ENCODE data around the gene FOXC2. TPM values are rescaled to one million over a fixed set of nuclear protein-coding genes. Genes with fewer than 3 reads are reported as not detected.

Gene FOXC2
- total and polyA plus RNA-seq, 2 of the 13 experiments (the other 11 are each of a cell fraction or from before 2014, with no cell fraction given), result not detected

DNA sequence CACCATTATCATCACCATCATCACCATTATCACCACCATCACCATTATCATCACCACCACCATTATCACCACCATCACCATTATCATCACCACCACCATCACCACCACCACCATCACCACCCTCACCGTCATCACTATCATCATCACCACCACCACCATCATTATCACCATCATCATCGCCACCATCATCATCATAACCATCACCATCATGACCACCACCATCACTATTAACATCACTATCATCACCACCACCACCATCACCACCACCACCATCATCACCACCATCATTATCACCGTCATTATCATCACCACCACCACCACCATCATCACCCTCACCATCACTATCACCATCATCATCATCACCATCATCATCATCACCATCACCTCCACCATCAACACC is 20.9 kb downstream of the FOXC2 start:
- H3K27me3 ChIP-seq (ENCODE audit: control insufficient read depth in 1 of 2, insufficient read depth in 2 of 2, low read length in 2 of 2), result peaks cover 2 to 20% of the 10 kb centered on the region in 2 experiments; a peak in 4 of 5 replicates
- H3K79me2 ChIP-seq (ENCODE audit: insufficient read depth, low read length), result no peaks in the 10 kb centered on the region
- DNase-seq (ENCODE audit: low spot score), result no peak
- no peak overlapping the region for H2AFZ ChIP-seq (ENCODE audit: low read length)
- no peak overlapping the region for H3K4me3 ChIP-seq (replicated peaks in 1 of 3; ENCODE audit: insufficient read depth in 1 of 3, low read depth in 2 of 3, low read length in 3 of 3)
- H3K4me1 ChIP-seq (ENCODE audit: insufficient read depth, low read length), result no peaks in the 10 kb centered on the region
- ATAC-seq, result no peak
- in situ Hi-C loops (cut with HindIII; ENCODE audit: extremely low pct_ligation_motif_present, low pct_unique_long_range_greater_than_20kb) (no loop called here), intact Hi-C loops (cut with micrococcal nuclease; ENCODE audit: unreplicated experiment) (loop anchor here (10.0 kb wide), 1 partner anchor 267 kb away; no protein-coding TSS in a partner anchor)
- no peaks in the 10 kb centered on the region for H3K36me3 ChIP-seq (replicated peaks in 1 of 2; ENCODE audit: control insufficient read depth in 1 of 2, insufficient read depth in 2 of 2, low read length in 2 of 2)
- H3K4me2 ChIP-seq (ENCODE audit: low read depth, low read length), result no peak overlapping the region
- ChIA-PET POLR2A (no interaction called here), CTCF (ENCODE audit: low intra/inter-chr PET ratio, low total read pairs) (no interaction called here)
- WGBS (ENCODE audit: low lambda C conversion rate), result 38% methylated on average over 3 of the region's 3 CpGs
- FAIRE-seq, result no peak
- H3K9me3 ChIP-seq (ENCODE audit: low read length), result no peaks in the 10 kb centered on the region
- no peak overlapping the region for H3K27ac ChIP-seq (ENCODE audit: extremely low read length, insufficient read depth, low read length)
- H4K20me1 ChIP-seq (ENCODE audit: insufficient read depth, low read length), result no peaks in the 10 kb centered on the region
- no TSS peak for BruUV-seq (replicated peaks)
- H3K9ac ChIP-seq (ENCODE audit: insufficient read depth, low read depth, low read length), result no peak overlapping the region
- TF ChIP-seq, protein P1, sequence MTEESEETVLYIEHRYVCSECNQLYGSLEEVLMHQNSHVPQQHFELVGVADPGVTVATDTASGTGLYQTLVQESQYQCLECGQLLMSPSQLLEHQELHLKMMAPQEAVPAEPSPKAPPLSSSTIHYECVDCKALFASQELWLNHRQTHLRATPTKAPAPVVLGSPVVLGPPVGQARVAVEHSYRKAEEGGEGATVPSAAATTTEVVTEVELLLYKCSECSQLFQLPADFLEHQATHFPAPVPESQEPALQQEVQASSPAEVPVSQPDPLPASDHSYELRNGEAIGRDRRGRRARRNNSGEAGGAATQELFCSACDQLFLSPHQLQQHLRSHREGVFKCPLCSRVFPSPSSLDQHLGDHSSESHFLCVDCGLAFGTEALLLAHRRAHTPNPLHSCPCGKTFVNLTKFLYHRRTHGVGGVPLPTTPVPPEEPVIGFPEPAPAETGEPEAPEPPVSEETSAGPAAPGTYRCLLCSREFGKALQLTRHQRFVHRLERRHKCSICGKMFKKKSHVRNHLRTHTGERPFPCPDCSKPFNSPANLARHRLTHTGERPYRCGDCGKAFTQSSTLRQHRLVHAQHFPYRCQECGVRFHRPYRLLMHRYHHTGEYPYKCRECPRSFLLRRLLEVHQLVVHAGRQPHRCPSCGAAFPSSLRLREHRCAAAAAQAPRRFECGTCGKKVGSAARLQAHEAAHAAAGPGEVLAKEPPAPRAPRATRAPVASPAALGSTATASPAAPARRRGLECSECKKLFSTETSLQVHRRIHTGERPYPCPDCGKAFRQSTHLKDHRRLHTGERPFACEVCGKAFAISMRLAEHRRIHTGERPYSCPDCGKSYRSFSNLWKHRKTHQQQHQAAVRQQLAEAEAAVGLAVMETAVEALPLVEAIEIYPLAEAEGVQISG (CRISPR knock-in tag; IDR thresholded peaks at IDR 0.05), result no peak
- TF ChIP-seq ZNF720 (CRISPR knock-in tag; IDR thresholded peaks at IDR 0.05) (no peak), ZBTB3 (CRISPR knock-in tag; IDR thresholded peaks at IDR 0.05; ENCODE audit: borderline replicate concordance, low read depth) (no peak), PHF21A (CRISPR knock-in tag; IDR thresholded peaks at IDR 0.05) (no peak), SMARCC2 (IDR thresholded peaks at IDR 0.05) (no peak), ATM (IDR thresholded peaks at IDR 0.05; ENCODE audit: borderline replicate concordance) (0 out of 2 replicates have a peak, but pooled peaks have one; percentile 8), RARA (CRISPR knock-in tag; IDR thresholded peaks at IDR 0.05) (no peak), CENPT (CRISPR knock-in tag; IDR thresholded peaks at IDR 0.05; ENCODE audit: low read depth) (no peak), ZNF724P (CRISPR knock-in tag; IDR thresholded peaks at IDR 0.05; ENCODE audit: borderline replicate concordance) (no peak), FOXA1 (IDR thresholded peaks at IDR 0.05) (0 out of 2 replicates have a peak, but pooled peaks have one; percentile 24), FOXA1 (CRISPR knock-in tag; IDR thresholded peaks at IDR 0.05) (no peak)
- TF ChIP-seq, protein P2, sequence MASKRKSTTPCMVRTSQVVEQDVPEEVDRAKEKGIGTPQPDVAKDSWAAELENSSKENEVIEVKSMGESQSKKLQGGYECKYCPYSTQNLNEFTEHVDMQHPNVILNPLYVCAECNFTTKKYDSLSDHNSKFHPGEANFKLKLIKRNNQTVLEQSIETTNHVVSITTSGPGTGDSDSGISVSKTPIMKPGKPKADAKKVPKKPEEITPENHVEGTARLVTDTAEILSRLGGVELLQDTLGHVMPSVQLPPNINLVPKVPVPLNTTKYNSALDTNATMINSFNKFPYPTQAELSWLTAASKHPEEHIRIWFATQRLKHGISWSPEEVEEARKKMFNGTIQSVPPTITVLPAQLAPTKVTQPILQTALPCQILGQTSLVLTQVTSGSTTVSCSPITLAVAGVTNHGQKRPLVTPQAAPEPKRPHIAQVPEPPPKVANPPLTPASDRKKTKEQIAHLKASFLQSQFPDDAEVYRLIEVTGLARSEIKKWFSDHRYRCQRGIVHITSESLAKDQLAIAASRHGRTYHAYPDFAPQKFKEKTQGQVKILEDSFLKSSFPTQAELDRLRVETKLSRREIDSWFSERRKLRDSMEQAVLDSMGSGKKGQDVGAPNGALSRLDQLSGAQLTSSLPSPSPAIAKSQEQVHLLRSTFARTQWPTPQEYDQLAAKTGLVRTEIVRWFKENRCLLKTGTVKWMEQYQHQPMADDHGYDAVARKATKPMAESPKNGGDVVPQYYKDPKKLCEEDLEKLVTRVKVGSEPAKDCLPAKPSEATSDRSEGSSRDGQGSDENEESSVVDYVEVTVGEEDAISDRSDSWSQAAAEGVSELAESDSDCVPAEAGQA (IDR thresholded peaks at IDR 0.05; ENCODE audit: low read depth), result no peak
- TF ChIP-seq, protein P2 (CRISPR knock-in tag; IDR thresholded peaks at IDR 0.05; ENCODE audit: borderline replicate concordance), result no peak
- TF ChIP-seq, protein P3, sequence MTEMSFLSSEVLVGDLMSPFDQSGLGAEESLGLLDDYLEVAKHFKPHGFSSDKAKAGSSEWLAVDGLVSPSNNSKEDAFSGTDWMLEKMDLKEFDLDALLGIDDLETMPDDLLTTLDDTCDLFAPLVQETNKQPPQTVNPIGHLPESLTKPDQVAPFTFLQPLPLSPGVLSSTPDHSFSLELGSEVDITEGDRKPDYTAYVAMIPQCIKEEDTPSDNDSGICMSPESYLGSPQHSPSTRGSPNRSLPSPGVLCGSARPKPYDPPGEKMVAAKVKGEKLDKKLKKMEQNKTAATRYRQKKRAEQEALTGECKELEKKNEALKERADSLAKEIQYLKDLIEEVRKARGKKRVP (CRISPR knock-in tag; IDR thresholded peaks at IDR 0.05), result no peak
- TF ChIP-seq, protein P4, sequence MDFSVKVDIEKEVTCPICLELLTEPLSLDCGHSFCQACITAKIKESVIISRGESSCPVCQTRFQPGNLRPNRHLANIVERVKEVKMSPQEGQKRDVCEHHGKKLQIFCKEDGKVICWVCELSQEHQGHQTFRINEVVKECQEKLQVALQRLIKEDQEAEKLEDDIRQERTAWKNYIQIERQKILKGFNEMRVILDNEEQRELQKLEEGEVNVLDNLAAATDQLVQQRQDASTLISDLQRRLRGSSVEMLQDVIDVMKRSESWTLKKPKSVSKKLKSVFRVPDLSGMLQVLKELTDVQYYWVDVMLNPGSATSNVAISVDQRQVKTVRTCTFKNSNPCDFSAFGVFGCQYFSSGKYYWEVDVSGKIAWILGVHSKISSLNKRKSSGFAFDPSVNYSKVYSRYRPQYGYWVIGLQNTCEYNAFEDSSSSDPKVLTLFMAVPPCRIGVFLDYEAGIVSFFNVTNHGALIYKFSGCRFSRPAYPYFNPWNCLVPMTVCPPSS (IDR thresholded peaks at IDR 0.05), result peak; percentile 52; the same call in 1 of the 2 replicates
